ENCODE data around the gene ERG. TPM values are rescaled to one million over a fixed set of nuclear protein-coding genes. Genes with fewer than 3 reads are reported as not detected.

ERG gene
- total and polyA plus RNA-seq, 5 donors from 2014 or later, result 1.5 TPM; not detected in 4

DNA sequence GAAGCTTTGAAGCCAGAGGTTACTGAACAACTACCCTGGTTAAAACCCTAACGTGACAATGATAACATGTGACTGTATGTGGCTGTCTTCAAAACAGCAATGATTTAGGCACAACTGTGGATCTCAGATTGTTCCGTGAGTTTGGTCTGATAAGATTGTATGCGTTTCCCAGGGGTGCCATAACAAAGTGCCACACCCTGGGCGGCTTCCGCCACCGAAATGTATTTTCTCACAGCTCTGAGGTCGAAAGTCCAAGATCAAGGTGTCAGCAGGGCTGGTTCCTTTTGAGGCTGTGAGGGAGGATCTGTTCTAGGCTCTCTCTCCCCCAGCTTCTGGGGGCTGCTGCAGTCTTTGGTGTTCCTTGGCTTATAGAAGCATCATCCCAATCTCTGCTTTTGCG, 29.5 kb upstream of the ERG start:
- Histone ChIP-seq H3K4me3 (ENCODE audit: low read depth, low read length) (no peak overlapping the region), H3K27ac (ENCODE audit: insufficient read depth, low read length, poor library complexity, severe bottlenecking) (no peak overlapping the region), H3K36me3 (ENCODE audit: control insufficient read depth, insufficient read depth, low read length) (no peaks in the 10 kb centered on the region), H3K27me3 (ENCODE audit: control insufficient read depth, insufficient read depth, low read length) (no peaks in the 10 kb centered on the region), H3K9me3 (ENCODE audit: control insufficient read depth in 2 of 2, low read length in 2 of 2) (no peaks in the 10 kb centered on the region), H3K4me1 (ENCODE audit: control insufficient read depth, insufficient read depth, low read length, poor library complexity, severe bottlenecking) (no peaks in the 10 kb centered on the region)
- H3K4me3 Mint-ChIP-seq, result no peak overlapping the region
- H3K27ac Mint-ChIP-seq, result no peak overlapping the region
- H3K36me3 Mint-ChIP-seq, result no peaks in the 10 kb centered on the region
- no peaks in the 10 kb centered on the region for H3K27me3 Mint-ChIP-seq
- H3K4me1 Mint-ChIP-seq, result no peaks in the 10 kb centered on the region
- DNase-seq (no peak), ATAC-seq (ENCODE audit: low read depth in 2 of 2) (no peak)
- H3K9me3 Mint-ChIP-seq, result peaks cover 0 to 4% (median 0%) of the 10 kb centered on the region in 7 donors

DNA sequence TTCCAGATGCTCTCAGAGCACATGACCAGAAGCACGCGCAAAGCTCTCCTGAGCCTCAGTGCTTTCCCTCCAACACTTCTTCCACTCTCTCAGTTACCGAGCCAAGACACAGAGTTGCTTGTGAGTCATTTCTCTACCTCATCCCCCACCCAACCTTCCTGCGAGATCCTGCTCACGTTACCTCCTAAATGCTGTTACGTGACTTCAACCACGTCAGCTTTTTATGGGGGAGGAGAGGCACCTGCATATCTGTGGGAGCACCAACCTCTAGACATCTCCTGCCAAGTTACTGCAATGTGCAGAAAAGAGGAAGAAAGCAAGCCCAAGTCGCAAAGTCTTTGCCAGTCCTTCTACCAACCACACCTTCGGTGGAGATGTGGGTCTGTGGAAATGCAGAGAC, 27.2 kb upstream of the ERG start:
- DNase-seq, result no peak
- Mint-ChIP-seq H3K27me3 (no peaks in the 10 kb centered on the region), H3K27ac (no peak overlapping the region), H3K4me3 (no peak overlapping the region), H3K36me3 (no peaks in the 10 kb centered on the region), H3K9me3 (peaks cover 0 to 5% (median 1%) of the 10 kb centered on the region in 7 donors), H3K4me1 (no peaks in the 10 kb centered on the region)
- Histone ChIP-seq H3K4me3 (ENCODE audit: low read depth, low read length) (no peak overlapping the region), H3K36me3 (ENCODE audit: control insufficient read depth, insufficient read depth, low read length) (no peaks in the 10 kb centered on the region), H3K9me3 (ENCODE audit: control insufficient read depth in 2 of 2, low read length in 2 of 2) (no peaks in the 10 kb centered on the region), H3K27ac (ENCODE audit: insufficient read depth, low read length, poor library complexity, severe bottlenecking) (no peak overlapping the region), H3K27me3 (ENCODE audit: control insufficient read depth, insufficient read depth, low read length) (no peaks in the 10 kb centered on the region), H3K4me1 (ENCODE audit: control insufficient read depth, insufficient read depth, low read length, poor library complexity, severe bottlenecking) (no peaks in the 10 kb centered on the region)
- ATAC-seq (ENCODE audit: low read depth in 2 of 2), result no peak

- H3K4me1 ChIP-seq (ENCODE audit: control insufficient read depth, insufficient read depth, low read length, poor library complexity, severe bottlenecking), result no peaks in the 10 kb centered on the region
- no peak for DNase-seq
- no peaks in the 10 kb centered on the region for H3K9me3 ChIP-seq (ENCODE audit: control insufficient read depth in 2 of 2, low read length in 2 of 2)
- Mint-ChIP-seq H3K27me3 (no peaks in the 10 kb centered on the region), H3K4me3 (no peak overlapping the region), H3K27ac (no peak overlapping the region), H3K9me3 (peaks cover 0 to 6% (median 2%) of the 10 kb centered on the region in 7 donors), H3K4me1 (no peaks in the 10 kb centered on the region), H3K36me3 (no peaks in the 10 kb centered on the region)
- no peak overlapping the region for H3K4me3 ChIP-seq (ENCODE audit: low read depth, low read length)
- ATAC-seq (ENCODE audit: low read depth in 2 of 2), result no peak
- H3K36me3 ChIP-seq (ENCODE audit: control insufficient read depth, insufficient read depth, low read length), result no peaks in the 10 kb centered on the region
- no peak overlapping the region for H3K27ac ChIP-seq (ENCODE audit: insufficient read depth, low read length, poor library complexity, severe bottlenecking)
- H3K27me3 ChIP-seq (ENCODE audit: control insufficient read depth, insufficient read depth, low read length), result no peaks in the 10 kb centered on the region
These were observed 26.2 kb upstream of the ERG start for GRCh38 chr21:38524168-38525153.

- Mint-ChIP-seq H3K4me1 (no peaks in the 10 kb centered on the region), H3K27me3 (peaks cover 9% of the 10 kb centered on the region), H3K27ac (no peak overlapping the region), H3K4me3 (no peak overlapping the region), H3K36me3 (no peaks in the 10 kb centered on the region), H3K9me3 (peaks cover 0 to 6% (median 2%) of the 10 kb centered on the region in 7 donors)
- H3K4me1 ChIP-seq (ENCODE audit: control insufficient read depth, insufficient read depth, low read length, poor library complexity, severe bottlenecking), result no peaks in the 10 kb centered on the region
- no peak overlapping the region for H3K4me3 ChIP-seq (ENCODE audit: low read depth, low read length)
- H3K36me3 ChIP-seq (ENCODE audit: control insufficient read depth, insufficient read depth, low read length), result no peaks in the 10 kb centered on the region
- H3K27me3 ChIP-seq (ENCODE audit: control insufficient read depth, insufficient read depth, low read length), result no peaks in the 10 kb centered on the region
- H3K27ac ChIP-seq (ENCODE audit: insufficient read depth, low read length, poor library complexity, severe bottlenecking), result no peak overlapping the region
- H3K9me3 ChIP-seq (ENCODE audit: control insufficient read depth in 2 of 2, low read length in 2 of 2), result no peaks in the 10 kb centered on the region
- DNase-seq (no peak), ATAC-seq (ENCODE audit: low read depth in 2 of 2) (no peak)
These were observed 22.2 kb upstream of the ERG start for GRCh38 chr21:38520511-38520910.

GRCh38 chr21:38511662-38512243, 13.5 kb upstream of the ERG start:
- Mint-ChIP-seq H3K27ac (no peak overlapping the region), H3K9me3 (no peaks in the 10 kb centered on the region), H3K27me3 (no peaks in the 10 kb centered on the region), H3K4me1 (peaks cover 0 to under 1% (median 0%) of the 10 kb centered on the region in 4 donors), H3K36me3 (no peaks in the 10 kb centered on the region), H3K4me3 (no peak overlapping the region)
- H3K27me3 ChIP-seq (ENCODE audit: control insufficient read depth, insufficient read depth, low read length), result no peaks in the 10 kb centered on the region
- H3K27ac ChIP-seq (ENCODE audit: insufficient read depth, low read length, poor library complexity, severe bottlenecking), result no peak overlapping the region
- no peak overlapping the region for H3K4me3 ChIP-seq (ENCODE audit: low read depth, low read length)
- no peaks in the 10 kb centered on the region for H3K36me3 ChIP-seq (ENCODE audit: control insufficient read depth, insufficient read depth, low read length)
- DNase-seq, result no peak
- no peaks in the 10 kb centered on the region for H3K4me1 ChIP-seq (ENCODE audit: control insufficient read depth, insufficient read depth, low read length, poor library complexity, severe bottlenecking)
- ATAC-seq (ENCODE audit: low read depth in 2 of 2), result no peak
- H3K9me3 ChIP-seq (ENCODE audit: control insufficient read depth in 2 of 2, low read length in 2 of 2), result no peaks in the 10 kb centered on the region

DNA sequence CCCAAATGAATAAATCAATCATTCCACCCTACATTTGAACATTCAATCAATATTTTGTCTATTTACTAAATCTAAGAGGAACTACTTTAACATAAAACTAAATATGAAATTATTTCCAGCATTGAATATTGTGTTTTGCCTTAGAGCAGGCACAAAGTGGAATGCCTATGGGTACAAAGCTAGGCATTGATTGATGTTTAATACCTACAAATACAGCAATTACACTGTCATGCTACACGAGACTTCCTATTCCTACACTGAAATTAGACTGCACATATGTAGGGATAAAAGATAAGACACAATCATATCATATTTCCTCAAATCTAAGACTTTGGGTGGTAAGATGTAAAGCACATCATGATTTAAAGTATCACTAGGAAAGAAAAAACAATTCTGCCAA, 12.9 kb upstream of the ERG start:
- no peak overlapping the region for H3K4me3 ChIP-seq (ENCODE audit: low read depth, low read length)
- H3K27ac ChIP-seq (ENCODE audit: insufficient read depth, low read length, poor library complexity, severe bottlenecking), result no peak overlapping the region
- no peaks in the 10 kb centered on the region for H3K27me3 ChIP-seq (ENCODE audit: control insufficient read depth, insufficient read depth, low read length)
- H3K4me1 ChIP-seq (ENCODE audit: control insufficient read depth, insufficient read depth, low read length, poor library complexity, severe bottlenecking), result no peaks in the 10 kb centered on the region
- Mint-ChIP-seq H3K9me3 (no peaks in the 10 kb centered on the region), H3K36me3 (no peaks in the 10 kb centered on the region), H3K4me3 (no peak overlapping the region), H3K4me1 (peaks cover 0 to 4% (median 0%) of the 10 kb centered on the region in 4 donors), H3K27me3 (no peaks in the 10 kb centered on the region), H3K27ac (peak overlapping the region in 1 of 3 donors; percentile 67)
- DNase-seq, result no peak
- H3K9me3 ChIP-seq (ENCODE audit: control insufficient read depth in 2 of 2, low read length in 2 of 2), result no peaks in the 10 kb centered on the region
- no peak for ATAC-seq (ENCODE audit: low read depth in 2 of 2)
- H3K36me3 ChIP-seq (ENCODE audit: control insufficient read depth, insufficient read depth, low read length), result no peaks in the 10 kb centered on the region

DNA sequence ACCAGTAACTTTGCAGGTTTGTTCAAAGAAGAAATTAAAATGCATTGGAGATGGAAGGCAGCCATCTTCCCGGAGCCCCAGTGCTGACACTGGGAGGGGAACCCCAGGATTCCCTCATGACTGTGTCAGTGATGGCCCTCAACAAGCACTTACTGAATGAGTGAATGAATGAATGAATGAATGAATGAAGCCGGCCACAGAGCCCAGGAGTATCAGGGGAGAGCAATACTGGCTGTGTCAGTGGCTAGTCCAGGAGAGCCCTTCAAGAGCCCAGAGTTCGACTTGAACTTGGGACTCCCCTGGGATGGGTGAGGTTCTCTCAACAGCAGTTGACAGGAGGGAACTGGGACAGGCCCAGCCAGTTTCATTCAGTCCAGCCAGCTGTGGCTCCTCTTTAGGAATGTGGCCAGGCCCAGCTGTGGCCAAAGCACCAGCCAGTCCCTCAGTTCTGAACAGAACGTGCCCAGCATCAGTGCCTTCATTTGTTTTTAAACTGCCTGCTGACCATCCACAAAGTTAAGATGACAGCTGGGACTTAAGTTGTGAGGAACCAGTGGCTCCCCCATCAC, 9.2 kb upstream of the ERG start:
- Mint-ChIP-seq H3K4me3 (no peak overlapping the region), H3K27me3 (no peaks in the 10 kb centered on the region), H3K36me3 (no peaks in the 10 kb centered on the region), H3K4me1 (peaks cover 0 to 4% (median 0%) of the 10 kb centered on the region in 4 donors), H3K27ac (peak overlapping the region in 1 of 3 donors; percentile 79), H3K9me3 (no peaks in the 10 kb centered on the region)
- no peaks in the 10 kb centered on the region for H3K4me1 ChIP-seq (ENCODE audit: control insufficient read depth, insufficient read depth, low read length, poor library complexity, severe bottlenecking)
- H3K27me3 ChIP-seq (ENCODE audit: control insufficient read depth, insufficient read depth, low read length), result peaks cover 5% of the 10 kb centered on the region
- no peak overlapping the region for H3K27ac ChIP-seq (ENCODE audit: insufficient read depth, low read length, poor library complexity, severe bottlenecking)
- no peak for ATAC-seq (ENCODE audit: low read depth in 2 of 2)
- H3K36me3 ChIP-seq (ENCODE audit: control insufficient read depth, insufficient read depth, low read length), result no peaks in the 10 kb centered on the region
- DNase-seq, result no peak
- no peaks in the 10 kb centered on the region for H3K9me3 ChIP-seq (ENCODE audit: control insufficient read depth in 2 of 2, low read length in 2 of 2)
- H3K4me3 ChIP-seq (ENCODE audit: low read depth, low read length), result no peak overlapping the region
